WTC11 (cell line): Measurements from ENCODE around the gene MYL10. TPM values are rescaled to one million over a fixed set of nuclear protein-coding genes. Genes with fewer than 3 reads are reported as not detected.

Experiments used
- ATAC-seq: fragments of 200-7000 bp; cut with Tn5 transposase; 2 replicates; pipeline ENCODE4 v1.10.0; 2021; ENCODE audit warnings: mild to moderate bottlenecking, moderate library complexity
- CTCF ChIA-PET: fragments of 300-600 bp; sonication (Branson Sonifier 250); formaldehyde crosslinking; loops from one replicate; lab custom pipeline; 2021; ENCODE audit warnings: antibody characterized with exemption; lab: Charles Lee
- POLR2A ChIA-PET: fragments of 350-600 bp; sonication (Branson Sonifier 250); formaldehyde crosslinking; loops from one replicate; lab custom pipeline; 2021; ENCODE audit warnings: antibody characterized with exemption; lab: Charles Lee
- DNase-seq: peaks from one replicate; pipeline ENCODE4 v3.0.0; 2021; ENCODE audit warnings: low spot score
- H3K27ac Mint-ChIP-seq: 2 replicates; pipeline ENCODE4 v1.8.0; 2021; ENCODE audit warnings: mixed read lengths
- H3K27me3 Mint-ChIP-seq: 2 replicates; pipeline ENCODE4 v1.8.0; 2021; ENCODE audit warnings: low read depth, mild to moderate bottlenecking, moderate library complexity, mixed read lengths
- H3K36me3 Mint-ChIP-seq: 2 replicates; pipeline ENCODE4 v1.8.0; 2021; ENCODE audit warnings: mixed read lengths
- H3K4me1 Mint-ChIP-seq: 2 replicates; pipeline ENCODE4 v1.8.0; 2022; ENCODE audit warnings: mixed read lengths
- H3K4me3 Mint-ChIP-seq: 2 replicates; pipeline ENCODE4 v1.8.0; 2021; ENCODE audit warnings: mild to moderate bottlenecking, moderate library complexity, mixed read lengths
- H3K9me3 Mint-ChIP-seq: 2 replicates; pipeline ENCODE4 v1.8.0; 2021; ENCODE audit warnings: mixed read lengths
- AR ChIP-seq: fragments of 250-450 bp; sonication (Bioruptor Pico); IDR thresholded peaks from 2 replicates; pipeline ENCODE4 v1.9.0; 2021; ENCODE audit warnings: mild to moderate bottlenecking
- ARID4B ChIP-seq: sonication (generic); formaldehyde crosslinking; IDR thresholded peaks from 2 replicates; pipeline ENCODE4 v1.8.0; 2023; ENCODE audit warnings: missing genetic modification reagents, mild to moderate bottlenecking, borderline replicate concordance
- CBFB ChIP-seq: sonication (generic); formaldehyde crosslinking; IDR thresholded peaks from 2 replicates; pipeline ENCODE4 v1.8.1; 2022; ENCODE audit warnings: mild to moderate bottlenecking, low read depth, missing genetic modification reagents
- CREM ChIP-seq: sonication (generic); formaldehyde crosslinking; IDR thresholded peaks from 2 replicates; pipeline ENCODE4 v1.8.1; 2022; ENCODE audit warnings: mild to moderate bottlenecking, missing genetic modification reagents, moderate library complexity
- ERG ChIP-seq: fragments of 250-450 bp; sonication (Bioruptor Pico); IDR thresholded peaks from 2 replicates; pipeline ENCODE4 v1.8.0; 2021; ENCODE audit warnings: mild to moderate bottlenecking
- ESRRA ChIP-seq: sonication (generic); formaldehyde crosslinking; IDR thresholded peaks from 2 replicates; pipeline ENCODE4 v1.8.1; 2022; ENCODE audit warnings: mild to moderate bottlenecking, missing genetic modification reagents, borderline replicate concordance
- FOXP1 ChIP-seq: sonication (generic); formaldehyde crosslinking; IDR thresholded peaks from 2 replicates; pipeline ENCODE4 v1.8.0; 2022; ENCODE audit warnings: missing genetic modification reagents, mild to moderate bottlenecking, moderate library complexity, borderline replicate concordance
- GRHL2 ChIP-seq: fragments of 250-450 bp; sonication (Bioruptor Pico); IDR thresholded peaks from 2 replicates; pipeline ENCODE4 v1.8.0; 2022; ENCODE audit warnings: mild to moderate bottlenecking, moderate library complexity; ENCODE audit not compliant: insufficient replicate concordance, severe bottlenecking
- HMGA2 ChIP-seq: fragments of 250-450 bp; sonication (Bioruptor Pico); IDR thresholded peaks from 2 replicates; pipeline ENCODE4 v1.4.0; 2021; ENCODE audit warnings: mild to moderate bottlenecking, moderate library complexity
- IRF2 ChIP-seq: sonication (generic); formaldehyde crosslinking; IDR thresholded peaks from 2 replicates; pipeline ENCODE4 v1.8.0; 2022; ENCODE audit warnings: low read depth, missing genetic modification reagents, borderline replicate concordance
- NR3C1 ChIP-seq: sonication (generic); formaldehyde crosslinking; conservative IDR thresholded peaks from 2 replicates; pipeline ENCODE4 v1.8.1; 2023; ENCODE audit warnings: low read depth, mild to moderate bottlenecking, missing genetic modification reagents
- STAT6 ChIP-seq: sonication (generic); formaldehyde crosslinking; conservative IDR thresholded peaks from 2 replicates; pipeline ENCODE4 v1.8.1; 2023; ENCODE audit warnings: mild to moderate bottlenecking, low read depth, missing genetic modification reagents, moderate library complexity
- TEAD1 ChIP-seq: sonication (generic); formaldehyde crosslinking; IDR thresholded peaks from 2 replicates; pipeline ENCODE4 v1.8.0; 2022; ENCODE audit warnings: mild to moderate bottlenecking, missing genetic modification reagents
- ZBTB21 ChIP-seq: sonication (generic); formaldehyde crosslinking; IDR thresholded peaks from 2 replicates; pipeline ENCODE4 v1.8.1; 2023; ENCODE audit warnings: mild to moderate bottlenecking, missing genetic modification reagents, borderline replicate concordance
- ZBTB43 ChIP-seq: sonication (generic); formaldehyde crosslinking; IDR thresholded peaks from 2 replicates; pipeline ENCODE4 v1.8.1; 2023; ENCODE audit warnings: mild to moderate bottlenecking, missing genetic modification reagents
- ZNF121 ChIP-seq: sonication (generic); formaldehyde crosslinking; IDR thresholded peaks from 2 replicates; pipeline ENCODE4 v1.8.0; 2023; ENCODE audit warnings: missing genetic modification reagents
- ZNF219 ChIP-seq: sonication (generic); formaldehyde crosslinking; IDR thresholded peaks from 2 replicates; pipeline ENCODE4 v1.8.0; 2023; ENCODE audit warnings: missing genetic modification reagents, mild to moderate bottlenecking, borderline replicate concordance
- ZNF263 ChIP-seq: sonication (generic); formaldehyde crosslinking; IDR thresholded peaks from 2 replicates; pipeline ENCODE4 v1.8.1; 2022; ENCODE audit warnings: low read depth, mild to moderate bottlenecking, moderate library complexity, missing genetic modification reagents
- ZNF416 ChIP-seq: fragments of 250-450 bp; sonication (Bioruptor Pico); IDR thresholded peaks from 2 replicates; pipeline ENCODE4 v1.9.0; 2021; ENCODE audit warnings: mild to moderate bottlenecking, inconsistent platforms
- total RNA-seq: library from RNA; stranded (reverse); gene quantifications from 3 replicates; pipeline ENCODE4 v1.2.3, GENCODE V29; 2021

Gene MYL10
- total RNA-seq, 1 experiment from 2014 or later, result not detected

GRCh38 chr7:101620991-101621390 lies 8.1 kb downstream of the MYL10 start (continued):
- TF ChIP-seq ERG (CRISPR knock-in tag) (no peak), ZNF416 (no peak), CBFB (CRISPR knock-in tag) (no peak), ZBTB21 (CRISPR knock-in tag) (no peak), ZNF121 (no peak), TEAD1 (no peak), STAT6 (no peak), ZNF263 (CRISPR knock-in tag) (no peak)

GRCh38 chr7:101620395-101620794 lies 8.7 kb downstream of the MYL10 start:
- Mint-ChIP-seq H3K4me1 (peaks cover 14% of the 10 kb centered on the region), H3K9me3 (no peaks in the 10 kb centered on the region), H3K27me3 (no peaks in the 10 kb centered on the region), H3K36me3 (no peaks in the 10 kb centered on the region), H3K4me3 (no peak overlapping the region), H3K27ac (no peak overlapping the region)
- DNase-seq, result no peak
- ATAC-seq, result no peak
- TF ChIP-seq CREM (CRISPR knock-in tag), result no peak
- no peak for TF ChIP-seq ESRRA (CRISPR knock-in tag)
- TF ChIP-seq NR3C1 (CRISPR knock-in tag), result no peak
- TF ChIP-seq ZBTB43 (CRISPR knock-in tag), result no peak
- no peak for TF ChIP-seq AR (CRISPR knock-in tag)
- TF ChIP-seq ARID4B (CRISPR knock-in tag), result no peak
- TF ChIP-seq GRHL2 (CRISPR knock-in tag), result no peak
- TF ChIP-seq ZNF263 (CRISPR knock-in tag), result no peak
- no peak for TF ChIP-seq ZNF219 (CRISPR knock-in tag)
- no peak for TF ChIP-seq HMGA2 (CRISPR knock-in tag)
- TF ChIP-seq IRF2 (CRISPR knock-in tag), result no peak
- no peak for TF ChIP-seq ZNF416
- TF ChIP-seq FOXP1, result no peak
- ChIA-PET POLR2A (interaction anchor here (0.6 kb wide), 1 partner anchor 250 kb away, joined by 4 read pairs; no protein-coding TSS in a partner anchor), CTCF (interaction anchor here (1.6 kb wide), 1 partner anchor 78 kb away, joined by 4 read pairs; no protein-coding TSS in a partner anchor)
